Pancreas (tissue), 10 donors: ENCODE data around the gene LRRC53. TPM values are rescaled to one million over a fixed set of nuclear protein-coding genes. Genes with fewer than 3 reads are reported as not detected.

Experiments
- ATAC-seq, 4 donors: fragments of 200-7000 bp; cut with Tn5 transposase; one replicate each; pipeline versions ENCODE4 v1.8.0 to v1.9.1; 2020; ENCODE audit warnings: mild to moderate bottlenecking in 4 of 4, moderate library complexity in 4 of 4
- DNase-seq, 6 donors: peaks; one replicate each; pipeline ENCODE4 v3.0.0-alpha.2; 2020
- FAIRE-seq: peaks from 2 replicates; lab custom pipeline; 2012; peaks lifted over from hg19 to GRCh38; lab: Jason Lieb, UNC
- H3K27ac ChIP-seq, 4 donors: fragments of 200-600 bp; sonication (generic); 1 replicate in 3 of 4; 2 replicates in 1 of 4; pipeline versions ENCODE4 v1.5.0 to v1.8.0; 2020
- H3K27me3 ChIP-seq, 4 donors: fragments of 200-600 bp; one replicate each; pipeline ENCODE4 v1.8.0; 2021
- H3K36me3 ChIP-seq, 3 donors: fragments of 200-600 bp; sonication (generic) in 1 of 3; one replicate each; pipeline versions ENCODE4 v1.5.0 to v1.8.0; 2020 to 2021
- H3K4me1 ChIP-seq, 3 donors: fragments of 200-600 bp; one replicate each; pipeline ENCODE4 v1.8.0; 2021
- H3K4me3 ChIP-seq, 4 donors: fragments of 200-600 bp; sonication (generic) in 2 of 4; one replicate each; pipeline versions ENCODE4 v1.5.0 to v1.8.0; 2020 to 2021
- H3K9me3 ChIP-seq, 4 donors: fragments of 200-600 bp; one replicate each; pipeline ENCODE4 v1.8.0; 2021
- WGBS, 2 donors: extraction: QIAGEN DNeasy Blood & Tissue Kit; methylation state at CpG; one replicate each; pipeline ENCODE4 v1.1.7; 2013; 5-methylcytosine and 5-hydroxymethylcytosine counted together
- intact Hi-C, 3 donors: fragments of 100-400 bp; cut with DNase I; formaldehyde crosslinking; loops; one replicate each; pipeline versions ENCODE4 v1.11.1 to v1.14.2; 2022
- polyA plus RNA-seq, 2 donors: library from polyadenylated mRNA; stranded (reverse); fragments of 200-250 nt; gene quantifications; one replicate each; pipeline ENCODE4 v1.2.3, GENCODE V29; 2013
- total RNA-seq, 6 donors: library from RNA; stranded (reverse); fragmentation: NEBNext Ultra II Directional in 4 of 6; extraction: Animal tissue kit (Norgen Biotek cat#: 25700) in 4 of 6; gene quantifications; one replicate each; pipeline versions ENCODE4 v1.2.1 to v1.2.4, GENCODE V29; 2021 to 2023
- TF ChIP-seq, protein P1 (sequence below), 4 donors: fragments of 200-600 bp; sonication (generic) in 3 of 4; IDR thresholded peaks; one replicate each; pipeline versions ENCODE4 v1.5.0 to v1.8.0; 2021; ENCODE audit warnings: antibody characterized with exemption in 4 of 4
- donor health status: healthy with polysubstance abuse.
- donor health status: DM: no; HTN: no; CAD: no; lungs with moderate emphysema.
- donor health status: DM: no; HTN: no; CAD: no.
- donor health status: control.
- donor health status: control.
- donor health status: Bipolar disorder and iron deficiency.
- donor health status: DM: yes; HTN: yes; CAD: no.
- donor health status: DM: no; HTN: no; CAD: no.
- donor health status: DM: no; HTN: no; CAD: no.
- donor health status: DM: yes; HTN: yes; CAD: no.

Gene LRRC53
- total and polyA plus RNA-seq, 8 donors: 0.06 TPM; not detected in 7

DNA sequence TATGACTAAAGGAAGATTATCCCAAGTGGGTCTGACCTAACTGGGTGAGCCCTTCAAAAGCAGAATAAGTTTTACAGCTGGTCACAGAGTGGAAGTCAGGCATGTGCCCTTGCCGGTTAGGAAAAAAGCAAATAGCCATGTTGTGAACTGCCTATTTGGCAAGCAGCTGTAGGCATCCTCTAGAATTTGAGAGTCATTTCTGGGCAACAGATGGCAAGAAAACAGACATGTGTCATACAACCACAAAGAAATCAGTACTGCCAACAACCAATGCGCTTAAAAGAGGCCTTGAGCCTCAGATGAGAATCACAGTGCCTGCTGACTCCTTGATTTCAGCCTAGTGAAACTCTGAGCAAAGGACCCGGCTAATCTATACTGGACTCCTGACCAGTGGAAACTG is 26.8 kb downstream of the LRRC53 start:
- no peak for ATAC-seq
- Histone ChIP-seq H3K36me3 (no peaks in the 10 kb centered on the region), H3K4me3 (no peak overlapping the region), H3K9me3 (no peaks in the 10 kb centered on the region), H3K4me1 (no peaks in the 10 kb centered on the region), H3K27me3 (no peaks in the 10 kb centered on the region), H3K27ac (no peak overlapping the region)
- DNase-seq: no peak
- 63 to 89% methylated on average over 3 of the region's 3 CpGs for WGBS, 2 donors
- TF ChIP-seq, protein P1, sequence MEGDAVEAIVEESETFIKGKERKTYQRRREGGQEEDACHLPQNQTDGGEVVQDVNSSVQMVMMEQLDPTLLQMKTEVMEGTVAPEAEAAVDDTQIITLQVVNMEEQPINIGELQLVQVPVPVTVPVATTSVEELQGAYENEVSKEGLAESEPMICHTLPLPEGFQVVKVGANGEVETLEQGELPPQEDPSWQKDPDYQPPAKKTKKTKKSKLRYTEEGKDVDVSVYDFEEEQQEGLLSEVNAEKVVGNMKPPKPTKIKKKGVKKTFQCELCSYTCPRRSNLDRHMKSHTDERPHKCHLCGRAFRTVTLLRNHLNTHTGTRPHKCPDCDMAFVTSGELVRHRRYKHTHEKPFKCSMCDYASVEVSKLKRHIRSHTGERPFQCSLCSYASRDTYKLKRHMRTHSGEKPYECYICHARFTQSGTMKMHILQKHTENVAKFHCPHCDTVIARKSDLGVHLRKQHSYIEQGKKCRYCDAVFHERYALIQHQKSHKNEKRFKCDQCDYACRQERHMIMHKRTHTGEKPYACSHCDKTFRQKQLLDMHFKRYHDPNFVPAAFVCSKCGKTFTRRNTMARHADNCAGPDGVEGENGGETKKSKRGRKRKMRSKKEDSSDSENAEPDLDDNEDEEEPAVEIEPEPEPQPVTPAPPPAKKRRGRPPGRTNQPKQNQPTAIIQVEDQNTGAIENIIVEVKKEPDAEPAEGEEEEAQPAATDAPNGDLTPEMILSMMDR (IDR thresholded peaks at IDR 0.05): no peak
- no peak for FAIRE-seq
- intact Hi-C loops: no loop called here

DNA sequence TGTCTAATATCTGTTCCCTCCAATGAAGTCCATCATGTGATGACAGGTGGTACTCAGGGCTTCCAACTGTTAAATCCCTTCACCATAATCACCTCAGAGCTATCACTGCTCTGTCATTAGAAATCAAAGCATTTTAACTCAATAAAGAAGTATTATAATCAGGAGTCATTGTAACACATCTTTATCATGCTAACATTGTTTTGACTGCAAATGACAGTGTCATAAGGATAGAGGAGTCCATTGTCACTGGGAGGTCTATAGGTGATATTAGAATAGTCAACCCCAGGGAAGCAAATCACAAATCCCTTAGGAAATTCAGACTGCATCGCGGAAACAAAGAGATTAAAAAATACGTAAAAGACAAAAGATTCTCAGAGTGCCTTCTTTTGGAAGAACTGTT is 30.8 kb downstream of the LRRC53 start:
- Histone ChIP-seq H3K9me3 (no peaks in the 10 kb centered on the region), H3K4me1 (no peaks in the 10 kb centered on the region), H3K27ac (no peak overlapping the region), H3K27me3 (no peaks in the 10 kb centered on the region), H3K36me3 (no peaks in the 10 kb centered on the region), H3K4me3 (no peak overlapping the region)
- TF ChIP-seq, protein P1 (IDR thresholded peaks at IDR 0.05): no peak
- FAIRE-seq (no peak), ATAC-seq (no peak), DNase-seq (no peak)
- WGBS, 2 donors: 73 to 77% methylated on average over 3 of the region's 3 CpGs
- intact Hi-C loops: no loop called here

DNA sequence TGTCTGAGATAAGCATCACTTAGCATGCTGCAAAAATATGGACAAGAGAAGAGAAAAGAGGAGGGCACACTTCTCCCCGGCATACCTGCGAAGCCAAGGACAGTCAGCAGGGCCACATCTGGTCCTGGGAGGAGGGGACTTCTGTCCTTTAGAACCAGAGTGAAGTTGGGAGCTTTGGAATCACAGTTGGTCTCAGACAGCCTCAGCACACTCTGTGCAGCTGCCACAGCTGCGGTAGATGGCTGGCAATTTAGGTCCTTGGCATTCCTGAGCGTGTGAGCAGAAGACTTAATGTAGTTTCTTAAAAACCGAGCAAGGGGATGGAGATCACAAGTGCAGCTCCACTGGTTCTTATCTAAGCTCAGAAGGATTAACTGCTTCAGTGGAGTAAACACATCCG is 32.3 kb downstream of the LRRC53 start:
- intact Hi-C loops: no loop called here
- Histone ChIP-seq H3K27me3 (no peaks in the 10 kb centered on the region), H3K4me1 (no peaks in the 10 kb centered on the region), H3K9me3 (no peaks in the 10 kb centered on the region), H3K4me3 (no peak overlapping the region), H3K36me3 (no peaks in the 10 kb centered on the region), H3K27ac (no peak overlapping the region)
- FAIRE-seq (no peak), ATAC-seq (no peak), DNase-seq (no peak)
- TF ChIP-seq, protein P1 (IDR thresholded peaks at IDR 0.05): no peak
- WGBS, 2 donors: 57 to 62% methylated on average over 6 of the region's 6 CpGs

DNA sequence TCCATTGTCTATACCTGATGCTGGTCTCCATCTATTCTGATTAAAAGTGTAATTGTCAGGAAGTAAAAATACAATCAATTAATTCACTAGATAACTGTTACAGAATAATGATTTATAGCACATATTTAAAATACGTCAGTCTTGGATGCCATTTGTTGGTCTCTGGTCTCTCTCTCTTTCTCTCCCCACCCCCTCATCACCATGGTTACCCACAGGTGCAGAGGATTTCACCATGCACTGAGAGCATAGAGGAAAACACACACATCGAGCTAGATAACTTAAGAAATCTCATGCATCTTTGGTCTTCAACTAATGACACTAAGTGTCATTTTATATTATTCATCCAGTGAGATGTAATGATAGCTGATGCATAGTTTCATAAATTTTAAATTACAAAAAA is 33.4 kb downstream of the LRRC53 start:
- Histone ChIP-seq H3K36me3 (no peaks in the 10 kb centered on the region), H3K9me3 (no peaks in the 10 kb centered on the region), H3K27ac (no peak overlapping the region), H3K4me1 (no peaks in the 10 kb centered on the region), H3K4me3 (no peak overlapping the region), H3K27me3 (no peaks in the 10 kb centered on the region)
- DNase-seq: no peak
- no peak for ATAC-seq
- TF ChIP-seq, protein P1 (IDR thresholded peaks at IDR 0.05): no peak
- intact Hi-C loops: no loop called here
- 19 to 20% methylated on average over 2 of the region's 2 CpGs for WGBS, 2 donors
- no peak for FAIRE-seq

DNA sequence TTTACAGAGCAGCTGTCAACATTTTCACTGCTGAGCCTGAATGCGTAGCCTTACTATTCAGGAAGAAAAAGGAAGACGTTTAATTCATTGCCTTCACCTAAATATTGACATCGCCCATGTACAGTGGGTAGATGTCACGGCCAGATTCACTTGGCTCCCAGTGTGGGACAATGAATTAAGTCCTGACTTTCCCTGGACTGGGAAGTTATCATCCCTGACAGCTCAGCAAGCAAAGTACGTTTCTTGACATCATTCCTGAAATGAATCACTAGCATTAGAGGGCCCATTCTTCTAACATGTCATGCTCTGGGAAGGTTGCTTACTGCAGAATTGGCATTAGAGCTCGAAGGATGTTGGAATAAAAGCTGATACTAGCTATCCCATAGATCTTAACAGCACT is 37.8 kb downstream of the LRRC53 start:
- Histone ChIP-seq H3K9me3 (no peaks in the 10 kb centered on the region), H3K27ac (no peak overlapping the region), H3K4me1 (no peaks in the 10 kb centered on the region), H3K4me3 (no peak overlapping the region), H3K36me3 (no peaks in the 10 kb centered on the region), H3K27me3 (no peaks in the 10 kb centered on the region)
- intact Hi-C loops: no loop called here
- TF ChIP-seq, protein P1 (IDR thresholded peaks at IDR 0.05): no peak
- ATAC-seq: no peak
- FAIRE-seq: no peak
- no peak for DNase-seq
- WGBS, 2 donors: 52 to 56% methylated on average over 6 of the region's 6 CpGs
